Panc1 (cell line): Measurements from ENCODE around the gene ABCC1. TPM values are rescaled to one million over a fixed set of nuclear protein-coding genes. Genes with fewer than 3 reads are reported as not detected.

Source experiments
- ATAC-seq: fragments of 200-7000 bp; cut with Tn5 transposase; 2 replicates; pipeline ENCODE4 v1.9.1; 2020; ENCODE audit warnings: mild to moderate bottlenecking, moderate library complexity
- BruUV-seq: library from RNA; stranded (reverse); fragments of 400-500 nt; replicated peaks from 2 replicates; lab custom pipeline; 2021; lab: Mats Ljungman, UMichigan
- CTCF ChIA-PET: fragments of 300-600 bp; sonication (Branson Sonifier 250); formaldehyde crosslinking; loops from one replicate; lab custom pipeline; 2022; ENCODE audit warnings: antibody characterized with exemption; lab: Charles Lee
- POLR2A ChIA-PET: fragments of 300-600 bp; sonication (Branson Sonifier 250); formaldehyde crosslinking; loops from one replicate; lab custom pipeline; 2022; ENCODE audit warnings: antibody characterized with exemption; lab: Charles Lee
- DNase-seq: peaks from one replicate; pipeline ENCODE4 v3.0.0-alpha.2; 2010; ENCODE audit warnings: low read depth, low spot score
- H3K27ac ChIP-seq: 2 replicates; pipeline ENCODE4 v1.5.1; 2011; ENCODE audit warnings: mild to moderate bottlenecking, low read length, inconsistent platforms
- H3K27me3 ChIP-seq: fragments of 200-500 bp; sonication (Bioruptor generic); 2 replicates; pipeline ENCODE4 v1.6.0; 2014; ENCODE audit warnings: low read length, inconsistent platforms; ENCODE audit not compliant: control insufficient read depth, insufficient read depth
- H3K36me3 ChIP-seq: fragments of 200-500 bp; sonication (Bioruptor generic); 2 replicates; pipeline ENCODE4 v1.5.1; 2014; ENCODE audit warnings: inconsistent platforms, mild to moderate bottlenecking, low read length, moderate library complexity; ENCODE audit not compliant: control insufficient read depth, insufficient read depth
- H3K4me1 ChIP-seq: 2 replicates; pipeline ENCODE4 v1.5.1; 2011; ENCODE audit warnings: inconsistent platforms, mild to moderate bottlenecking, low read length, moderate library complexity; ENCODE audit not compliant: control insufficient read depth, insufficient read depth
- H3K4me3 ChIP-seq, 2 experiments: 2 replicates each; pipeline ENCODE4 v1.5.1; 2011 to 2012; ENCODE audit warnings: low read depth in 2 of 2, low read length in 2 of 2, mild to moderate bottlenecking in 2 of 2, inconsistent platforms in 1 of 2, moderate library complexity in 1 of 2
- H3K9me3 ChIP-seq: fragments of 200-500 bp; sonication (Bioruptor generic); 2 replicates; pipeline ENCODE4 v1.5.1; 2014; ENCODE audit warnings: low read depth, mild to moderate bottlenecking, inconsistent platforms, low read length, moderate library complexity; ENCODE audit not compliant: control insufficient read depth, insufficient read depth
- POLR2AphosphoS5 ChIP-seq: IDR thresholded peaks from 2 replicates; pipeline ENCODE4 v1.6.1; 2012; ENCODE audit warnings: mild to moderate bottlenecking, low read depth, low read length, moderate library complexity
- SIN3A ChIP-seq: IDR thresholded peaks from 2 replicates; pipeline ENCODE4 v1.6.1; 2012; ENCODE audit warnings: low read depth, mild to moderate bottlenecking, low read length, moderate library complexity, borderline replicate concordance; ENCODE audit not compliant: insufficient read depth
- TCF7L2 ChIP-seq: IDR thresholded peaks from 2 replicates; pipeline ENCODE4 v1.6.1; 2011; ENCODE audit warnings: mild to moderate bottlenecking, low read depth, low read length, inconsistent platforms
- in situ Hi-C: cut with HindIII; loops from 2 replicates; pipeline ENCODE4 v1.10.0; 2016; ENCODE audit warnings: low sequenced_read_pairs, low pct_unique_long_range_greater_than_20kb
- intact Hi-C: fragments of 100-400 bp; cut with micrococcal nuclease; formaldehyde crosslinking; loops from one replicate; pipeline ENCODE4 v1.10.0; 2022; ENCODE audit not compliant: unreplicated experiment
- total RNA-seq: library from RNA; stranded (reverse); gene quantifications from one replicate; pipeline ENCODE4 v1.2.1, GENCODE V29; 2021; ENCODE audit not compliant: unreplicated experiment
- TF ChIP-seq, protein P1 (sequence below), 2 experiments: IDR thresholded peaks; 2 replicates each; pipeline ENCODE4 v1.6.1; 2011 to 2012; ENCODE audit warnings: low read depth in 2 of 2, control low read depth in 1 of 2, low read length in 1 of 2, mild to moderate bottlenecking in 1 of 2, moderate library complexity in 1 of 2; ENCODE audit not compliant: insufficient read depth in 1 of 2
- TF ChIP-seq, protein P2 (sequence below): fragments of 450-650 bp; IDR thresholded peaks from 2 replicates; pipeline ENCODE4 v1.5.1; 2017; ENCODE audit warnings: mild to moderate bottlenecking

The ABCC1 gene
- total RNA-seq, 1 experiment from 2014 or later, result 296 TPM

DNA sequence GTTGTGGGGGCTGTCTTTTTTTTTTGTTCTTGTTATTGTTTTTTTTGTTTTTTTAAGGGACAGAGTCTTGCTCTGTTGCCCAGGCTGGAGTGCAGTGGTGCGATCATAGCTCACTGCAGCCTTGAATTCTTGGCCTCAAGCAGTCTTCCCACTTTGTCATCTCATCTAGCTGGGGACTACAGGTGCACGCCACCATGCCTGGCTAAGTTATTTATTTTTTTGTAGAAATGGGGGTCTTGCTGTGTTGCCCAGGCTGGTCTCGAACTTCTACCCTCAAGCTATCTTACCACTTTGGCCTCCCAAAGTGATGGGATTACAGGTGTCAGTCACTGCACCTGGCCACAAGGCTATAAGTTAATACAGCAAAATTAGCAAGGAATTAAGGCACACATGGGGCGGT is 101.7 kb downstream of the ABCC1 start:
- ChIA-PET POLR2A (no interaction called here), CTCF (interaction anchor here (0.6 to 1.3 kb wide), 2 partner anchors 17 to 273 kb away, joined by 3 to 4 read pairs; no protein-coding TSS in a partner anchor)
- Histone ChIP-seq H3K27ac (no peak overlapping the region), H3K4me3 (no peak overlapping the region), H3K27me3 (no peaks in the 10 kb centered on the region), H3K4me1 (no peaks in the 10 kb centered on the region), H3K36me3 (peaks cover 27% of the 10 kb centered on the region), H3K9me3 (no peaks in the 10 kb centered on the region)
- no peak for DNase-seq
- no peak for ATAC-seq
- in situ Hi-C loops (no loop called here), intact Hi-C loops (no loop called here)
- TF ChIP-seq, protein P1, sequence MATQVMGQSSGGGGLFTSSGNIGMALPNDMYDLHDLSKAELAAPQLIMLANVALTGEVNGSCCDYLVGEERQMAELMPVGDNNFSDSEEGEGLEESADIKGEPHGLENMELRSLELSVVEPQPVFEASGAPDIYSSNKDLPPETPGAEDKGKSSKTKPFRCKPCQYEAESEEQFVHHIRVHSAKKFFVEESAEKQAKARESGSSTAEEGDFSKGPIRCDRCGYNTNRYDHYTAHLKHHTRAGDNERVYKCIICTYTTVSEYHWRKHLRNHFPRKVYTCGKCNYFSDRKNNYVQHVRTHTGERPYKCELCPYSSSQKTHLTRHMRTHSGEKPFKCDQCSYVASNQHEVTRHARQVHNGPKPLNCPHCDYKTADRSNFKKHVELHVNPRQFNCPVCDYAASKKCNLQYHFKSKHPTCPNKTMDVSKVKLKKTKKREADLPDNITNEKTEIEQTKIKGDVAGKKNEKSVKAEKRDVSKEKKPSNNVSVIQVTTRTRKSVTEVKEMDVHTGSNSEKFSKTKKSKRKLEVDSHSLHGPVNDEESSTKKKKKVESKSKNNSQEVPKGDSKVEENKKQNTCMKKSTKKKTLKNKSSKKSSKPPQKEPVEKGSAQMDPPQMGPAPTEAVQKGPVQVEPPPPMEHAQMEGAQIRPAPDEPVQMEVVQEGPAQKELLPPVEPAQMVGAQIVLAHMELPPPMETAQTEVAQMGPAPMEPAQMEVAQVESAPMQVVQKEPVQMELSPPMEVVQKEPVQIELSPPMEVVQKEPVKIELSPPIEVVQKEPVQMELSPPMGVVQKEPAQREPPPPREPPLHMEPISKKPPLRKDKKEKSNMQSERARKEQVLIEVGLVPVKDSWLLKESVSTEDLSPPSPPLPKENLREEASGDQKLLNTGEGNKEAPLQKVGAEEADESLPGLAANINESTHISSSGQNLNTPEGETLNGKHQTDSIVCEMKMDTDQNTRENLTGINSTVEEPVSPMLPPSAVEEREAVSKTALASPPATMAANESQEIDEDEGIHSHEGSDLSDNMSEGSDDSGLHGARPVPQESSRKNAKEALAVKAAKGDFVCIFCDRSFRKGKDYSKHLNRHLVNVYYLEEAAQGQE (IDR thresholded peaks at IDR 0.05; ENCODE audit: insufficient read depth in 1 of 2, low read depth in 2 of 2, low read length in 1 of 2), result no peak
- TF ChIP-seq, protein P2, sequence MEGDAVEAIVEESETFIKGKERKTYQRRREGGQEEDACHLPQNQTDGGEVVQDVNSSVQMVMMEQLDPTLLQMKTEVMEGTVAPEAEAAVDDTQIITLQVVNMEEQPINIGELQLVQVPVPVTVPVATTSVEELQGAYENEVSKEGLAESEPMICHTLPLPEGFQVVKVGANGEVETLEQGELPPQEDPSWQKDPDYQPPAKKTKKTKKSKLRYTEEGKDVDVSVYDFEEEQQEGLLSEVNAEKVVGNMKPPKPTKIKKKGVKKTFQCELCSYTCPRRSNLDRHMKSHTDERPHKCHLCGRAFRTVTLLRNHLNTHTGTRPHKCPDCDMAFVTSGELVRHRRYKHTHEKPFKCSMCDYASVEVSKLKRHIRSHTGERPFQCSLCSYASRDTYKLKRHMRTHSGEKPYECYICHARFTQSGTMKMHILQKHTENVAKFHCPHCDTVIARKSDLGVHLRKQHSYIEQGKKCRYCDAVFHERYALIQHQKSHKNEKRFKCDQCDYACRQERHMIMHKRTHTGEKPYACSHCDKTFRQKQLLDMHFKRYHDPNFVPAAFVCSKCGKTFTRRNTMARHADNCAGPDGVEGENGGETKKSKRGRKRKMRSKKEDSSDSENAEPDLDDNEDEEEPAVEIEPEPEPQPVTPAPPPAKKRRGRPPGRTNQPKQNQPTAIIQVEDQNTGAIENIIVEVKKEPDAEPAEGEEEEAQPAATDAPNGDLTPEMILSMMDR, result no peak
- no peak for TF ChIP-seq POLR2AphosphoS5
- no peak for TF ChIP-seq SIN3A
- no peak for TF ChIP-seq TCF7L2
- no TSS peak for BruUV-seq

DNA sequence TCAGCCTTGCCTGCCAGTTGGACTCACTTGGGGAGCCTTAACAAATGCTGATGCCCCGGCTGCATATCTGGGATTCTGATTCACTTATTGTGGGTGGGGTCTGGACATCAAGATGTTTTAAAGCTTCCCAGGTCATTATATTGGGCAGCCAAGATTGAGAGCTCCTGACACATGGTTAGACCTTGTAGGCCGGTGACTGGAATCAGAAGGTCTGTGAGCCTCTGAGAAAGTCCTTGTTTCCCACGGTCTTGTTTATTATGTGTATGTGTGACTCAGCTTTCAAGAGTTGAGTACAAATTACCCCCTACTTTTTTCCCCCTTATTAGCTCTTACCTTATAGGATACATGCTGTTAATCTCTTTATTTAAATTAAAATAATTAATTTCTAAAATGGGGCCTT is 103.5 kb downstream of the ABCC1 start:
- H3K9me3 ChIP-seq, result no peaks in the 10 kb centered on the region
- in situ Hi-C loops (no loop called here), intact Hi-C loops (no loop called here)
- no peaks in the 10 kb centered on the region for H3K4me1 ChIP-seq
- H3K27me3 ChIP-seq, result no peaks in the 10 kb centered on the region
- peaks cover 16% of the 10 kb centered on the region for H3K36me3 ChIP-seq
- no TSS peak for BruUV-seq
- CTCF ChIA-PET, result interaction anchor here (0.7 kb wide), 1 partner anchor 41 kb away, joined by 4 read pairs; no protein-coding TSS in a partner anchor
- H3K4me3 ChIP-seq, result no peak overlapping the region
- no peak overlapping the region for H3K27ac ChIP-seq
- ATAC-seq, result 0 out of 2 replicates have a peak, but pooled peaks have one; percentile 24
- POLR2A ChIA-PET, result no interaction called here
- TF ChIP-seq, protein P1 (IDR thresholded peaks at IDR 0.05; ENCODE audit: insufficient read depth in 1 of 2, low read depth in 2 of 2, low read length in 1 of 2), result no peak
- no peak for DNase-seq
